Vagina (tissue), 2 donors: ENCODE results near the gene MEGF6. TPM values are rescaled to one million over a fixed set of nuclear protein-coding genes. Genes with fewer than 3 reads are reported as not detected.

Source experiments
- DNase-seq, 2 donors: peaks; one replicate each; pipeline ENCODE4 v3.0.0-alpha.2; 2017; ENCODE audit errors: extremely low spot score in 2 of 2
- H3K27ac ChIP-seq: fragments of 200-600 bp; sonication (generic); one replicate; pipeline ENCODE4 v1.5.1; 2019
- H3K27me3 ChIP-seq: fragments of 200-600 bp; sonication (generic); one replicate; pipeline ENCODE4 v1.5.1; 2019
- H3K36me3 ChIP-seq, 2 donors: fragments of 200-600 bp; sonication (generic); one replicate each; pipeline ENCODE4 v1.5.1; 2017 to 2019
- H3K4me1 ChIP-seq: fragments of 200-600 bp; sonication (generic); one replicate; pipeline ENCODE4 v1.5.1; 2019
- H3K4me3 ChIP-seq, 2 donors: fragments of 200-600 bp; sonication (generic); 1 replicate in 1 of 2; 2 replicates in 1 of 2; pipeline ENCODE4 v1.5.1; 2016 to 2019
- H3K9me3 ChIP-seq: fragments of 200-600 bp; sonication (generic); one replicate; pipeline ENCODE4 v1.5.1; 2019
- CTCF ChIP-seq, 3 experiments: fragments of 450-650 bp in 2 of 3; fragments of 200-600 bp in 1 of 3; sonication (generic) in 1 of 3; IDR thresholded peaks; one replicate each; pipeline ENCODE4 v1.5.1; 2017 to 2019; ENCODE audit warnings: antibody characterized with exemption in 3 of 3, mild to moderate bottlenecking in 2 of 3, moderate library complexity in 2 of 3
- POLR2A ChIP-seq, 2 donors: fragments of 450-650 bp; IDR thresholded peaks; one replicate each; pipeline ENCODE4 v1.6.1; 2017; ENCODE audit warnings: antibody characterized with exemption in 2 of 2, mild to moderate bottlenecking in 2 of 2, moderate library complexity in 2 of 2
- POLR2AphosphoS5 ChIP-seq, 2 donors: sonication (generic); formaldehyde crosslinking; IDR thresholded peaks; one replicate each; pipeline ENCODE4 v1.9.0; 2017; ENCODE audit warnings: antibody characterized with exemption in 2 of 2, mild to moderate bottlenecking in 2 of 2, low read depth in 1 of 2; ENCODE audit not compliant: insufficient read depth in 1 of 2
- intact Hi-C: fragments of 100-400 bp; cut with DNase I; formaldehyde crosslinking; loops from one replicate; pipeline ENCODE4 v1.15.1; 2023
- total RNA-seq: library from RNA; depleted of rRNA; stranded (reverse); fragments of >200 nt; gene quantifications from one replicate; pipeline ENCODE4 v1.2.3, GENCODE V29; 2016

MEGF6 gene
- total RNA-seq, 1 donor from 2014 or later, result 37.6 TPM

- no peak overlapping the region for H3K27ac ChIP-seq
- peaks cover 14% of the 10 kb centered on the region for H3K27me3 ChIP-seq
- peaks cover 33% of the 10 kb centered on the region for H3K4me1 ChIP-seq
- intact Hi-C loops, result no loop called here
- no peaks in the 10 kb centered on the region for H3K9me3 ChIP-seq
- peak overlapping the region; percentile 30 to 45 for H3K4me3 ChIP-seq
- no peak for DNase-seq
- no peaks in the 10 kb centered on the region for H3K36me3 ChIP-seq
- TF ChIP-seq POLR2A (IDR thresholded peaks at IDR 0.05) (no peak), CTCF (IDR thresholded peaks at IDR 0.05) (no peak), POLR2AphosphoS5 (IDR thresholded peaks at IDR 0.05; ENCODE audit: insufficient read depth in 1 of 2, low read depth in 1 of 2) (no peak)
Measured at GRCh38 chr1:3652548-3653285, 41.4 kb upstream of the MEGF6 start.

GRCh38 chr1:3651930-3652547 is 40.7 kb upstream of the MEGF6 start, which contains the start of gene TP73:
TSS of gene TP73 (plus strand) at chr1:3652516. CDS start at chr1:3682366, 29,850 bp downstream.
- Histone ChIP-seq H3K9me3 (no peaks in the 10 kb centered on the region), H3K4me3 (peak within 1 kb of the TSS; percentile 30 to 45), H3K27me3 (peaks cover 14% of the 10 kb centered on the region), H3K27ac (no peak within 1 kb of the TSS), H3K36me3 (no peaks in the 10 kb centered on the region), H3K4me1 (peaks cover 33% of the 10 kb centered on the region)
- DNase-seq, result no peak
- TF ChIP-seq POLR2AphosphoS5 (IDR thresholded peaks at IDR 0.05; ENCODE audit: insufficient read depth in 1 of 2, low read depth in 1 of 2) (no peak), POLR2A (IDR thresholded peaks at IDR 0.05) (no peak), CTCF (IDR thresholded peaks at IDR 0.05) (no peak)
- intact Hi-C loops, result no loop called here

- no peaks in the 10 kb centered on the region for H3K9me3 ChIP-seq
- no peaks in the 10 kb centered on the region for H3K36me3 ChIP-seq
- H3K4me3 ChIP-seq, result peak overlapping the region; percentile 30 to 45
- H3K4me1 ChIP-seq, result peaks cover 33% of the 10 kb centered on the region
- H3K27me3 ChIP-seq, result peaks cover 14% of the 10 kb centered on the region
- TF ChIP-seq CTCF (IDR thresholded peaks at IDR 0.05) (no peak), POLR2A (IDR thresholded peaks at IDR 0.05) (no peak), POLR2AphosphoS5 (IDR thresholded peaks at IDR 0.05; ENCODE audit: insufficient read depth in 1 of 2, low read depth in 1 of 2) (no peak)
- intact Hi-C loops, result no loop called here
- H3K27ac ChIP-seq, result no peak overlapping the region
- no peak for DNase-seq
Measured at GRCh38 chr1:3651026-3651929, 40.0 kb upstream of the MEGF6 start.

GRCh38 chr1:3650248-3651025 is 39.1 kb upstream of the MEGF6 start:
- Histone ChIP-seq H3K4me3 (peak overlapping the region; percentile 76 to 81), H3K27me3 (peaks cover 14% of the 10 kb centered on the region), H3K9me3 (no peaks in the 10 kb centered on the region), H3K36me3 (no peaks in the 10 kb centered on the region), H3K4me1 (peaks cover 33% of the 10 kb centered on the region), H3K27ac (no peak overlapping the region)
- TF ChIP-seq POLR2AphosphoS5 (IDR thresholded peaks at IDR 0.05; ENCODE audit: insufficient read depth in 1 of 2, low read depth in 1 of 2) (peak in 1 of 2 donors; percentile 5), CTCF (IDR thresholded peaks at IDR 0.05) (no peak)
- intact Hi-C loops, result no loop called here
- no peak for DNase-seq
